Omental fat pad (tissue), 4 donors: ENCODE results near the gene SLC9A9. TPM values are rescaled to one million over a fixed set of nuclear protein-coding genes. Genes with fewer than 3 reads are reported as not detected.

ENCODE experiments used
- ATAC-seq: fragments of 150-250 bp; one replicate; pipeline ENCODE4 v1.9.1; 2016; ENCODE audit warnings: mild to moderate bottlenecking, moderate library complexity; ENCODE audit not compliant: low FRiP score
- DNase-seq: peaks from one replicate; pipeline ENCODE4 v3.0.0-alpha.2; 2019; ENCODE audit warnings: low spot score
- total RNA-seq, 4 donors: library from RNA; depleted of rRNA; stranded (reverse); fragments of >200 nt; gene quantifications; one replicate each; pipeline ENCODE4 v1.1.0, GENCODE V29; 2016
- TF ChIP-seq, protein P1 (sequence below), 3 donors: fragments of 450-650 bp; IDR thresholded peaks; one replicate each; pipeline ENCODE4 v1.5.1; 2016 to 2017; ENCODE audit warnings: antibody characterized with exemption in 3 of 3, mild to moderate bottlenecking in 3 of 3, moderate library complexity in 2 of 3

The SLC9A9 gene
- total RNA-seq, 4 donors from 2014 or later: 15.5 to 39.6 (median 26.9) TPM

DNA sequence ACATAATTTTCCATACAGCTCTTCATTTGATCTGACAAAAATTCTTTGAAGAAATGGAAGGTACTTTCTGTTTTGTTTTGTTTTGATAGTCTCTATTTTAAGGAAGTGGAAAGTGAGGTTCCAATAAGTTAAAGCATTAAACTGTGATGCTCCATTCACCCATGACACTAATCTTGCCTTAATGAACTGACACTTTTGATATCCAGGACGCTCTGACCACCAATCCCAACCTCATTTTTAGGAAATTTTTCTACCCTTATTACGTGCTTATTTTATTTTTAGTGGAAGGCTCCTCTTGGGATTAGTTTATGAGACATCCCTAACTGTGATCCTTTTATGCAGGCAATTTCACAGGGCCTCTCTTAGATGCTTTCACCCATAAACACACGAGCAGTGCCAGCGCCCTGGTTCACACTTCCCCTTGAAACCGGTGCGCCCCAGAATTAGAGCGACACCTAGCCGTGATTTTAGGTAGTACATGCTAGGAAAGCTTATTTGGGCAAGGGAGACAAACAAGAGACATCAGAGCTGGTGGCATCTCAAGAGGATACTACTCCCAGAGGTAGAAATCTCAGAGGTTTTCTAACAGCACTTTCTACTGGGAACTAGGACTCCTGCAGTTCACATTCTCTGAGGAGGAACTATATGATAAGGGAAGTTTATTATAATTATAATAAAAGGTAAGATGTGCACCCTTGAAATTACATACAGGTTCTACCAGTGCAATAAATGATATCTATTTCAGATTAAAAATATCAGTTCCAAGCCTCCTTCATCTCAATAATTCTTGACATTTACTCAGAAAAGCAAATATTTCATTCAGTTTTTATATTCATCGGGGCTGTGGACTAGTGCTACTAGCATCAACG lies 173.9 kb downstream of the SLC9A9 start:
- peak; percentile 82 for ATAC-seq
- TF ChIP-seq, protein P1, sequence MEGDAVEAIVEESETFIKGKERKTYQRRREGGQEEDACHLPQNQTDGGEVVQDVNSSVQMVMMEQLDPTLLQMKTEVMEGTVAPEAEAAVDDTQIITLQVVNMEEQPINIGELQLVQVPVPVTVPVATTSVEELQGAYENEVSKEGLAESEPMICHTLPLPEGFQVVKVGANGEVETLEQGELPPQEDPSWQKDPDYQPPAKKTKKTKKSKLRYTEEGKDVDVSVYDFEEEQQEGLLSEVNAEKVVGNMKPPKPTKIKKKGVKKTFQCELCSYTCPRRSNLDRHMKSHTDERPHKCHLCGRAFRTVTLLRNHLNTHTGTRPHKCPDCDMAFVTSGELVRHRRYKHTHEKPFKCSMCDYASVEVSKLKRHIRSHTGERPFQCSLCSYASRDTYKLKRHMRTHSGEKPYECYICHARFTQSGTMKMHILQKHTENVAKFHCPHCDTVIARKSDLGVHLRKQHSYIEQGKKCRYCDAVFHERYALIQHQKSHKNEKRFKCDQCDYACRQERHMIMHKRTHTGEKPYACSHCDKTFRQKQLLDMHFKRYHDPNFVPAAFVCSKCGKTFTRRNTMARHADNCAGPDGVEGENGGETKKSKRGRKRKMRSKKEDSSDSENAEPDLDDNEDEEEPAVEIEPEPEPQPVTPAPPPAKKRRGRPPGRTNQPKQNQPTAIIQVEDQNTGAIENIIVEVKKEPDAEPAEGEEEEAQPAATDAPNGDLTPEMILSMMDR (IDR thresholded peaks at IDR 0.05): peak in 1 of 3 donors; percentile 75
- peak; percentile 51 for DNase-seq

- no peak for ATAC-seq
- DNase-seq: no peak
- TF ChIP-seq, protein P1 (IDR thresholded peaks at IDR 0.05): no peak
Measured at GRCh38 chr3:143672396-143673165, 175.7 kb downstream of the SLC9A9 start.

GRCh38 chr3:143671626-143672025 lies 176.6 kb downstream of the SLC9A9 start:
- TF ChIP-seq, protein P1 (IDR thresholded peaks at IDR 0.05): no peak
- DNase-seq (no peak), ATAC-seq (no peak)

DNA sequence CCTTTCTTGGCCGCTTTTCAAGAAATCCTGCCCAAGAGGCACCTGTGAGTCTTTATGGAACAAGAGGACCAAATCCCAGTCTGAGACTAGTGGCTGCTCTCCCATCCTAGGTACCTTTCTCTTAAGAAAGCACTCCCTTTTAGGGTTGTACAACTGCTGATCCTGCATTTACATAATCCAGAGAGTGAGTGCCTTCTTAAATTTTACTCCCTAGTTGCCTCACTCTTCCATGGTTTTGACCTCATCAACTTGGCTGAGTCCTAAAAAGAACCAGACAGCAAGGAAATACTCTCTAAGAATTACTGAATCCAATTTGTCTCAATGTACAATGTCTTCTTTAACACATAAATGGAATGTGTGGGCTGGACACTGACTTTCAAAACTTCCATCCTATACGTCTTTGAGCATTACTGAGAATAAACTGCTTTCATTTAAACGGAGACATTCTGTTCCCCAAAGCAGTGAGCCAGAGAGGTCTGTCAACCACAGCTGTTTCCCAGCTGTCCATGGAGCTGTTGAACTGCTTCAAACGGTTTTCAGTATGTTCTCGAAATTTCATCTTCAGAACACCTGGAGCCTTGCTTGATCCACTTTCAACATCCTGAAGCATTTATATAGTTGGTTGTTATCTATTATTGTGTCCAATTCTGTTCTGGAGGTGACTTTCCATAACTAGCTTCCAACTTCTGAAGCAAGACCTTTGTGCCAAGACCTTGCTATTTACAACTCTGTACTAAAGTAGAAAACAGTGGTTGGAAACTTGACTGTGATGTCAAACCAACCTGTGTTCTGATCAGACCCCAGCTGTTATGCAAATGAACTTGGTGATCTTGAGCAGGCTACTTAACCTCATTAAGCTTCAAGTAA lies 179.1 kb downstream of the SLC9A9 start:
- ATAC-seq: no peak

DNA sequence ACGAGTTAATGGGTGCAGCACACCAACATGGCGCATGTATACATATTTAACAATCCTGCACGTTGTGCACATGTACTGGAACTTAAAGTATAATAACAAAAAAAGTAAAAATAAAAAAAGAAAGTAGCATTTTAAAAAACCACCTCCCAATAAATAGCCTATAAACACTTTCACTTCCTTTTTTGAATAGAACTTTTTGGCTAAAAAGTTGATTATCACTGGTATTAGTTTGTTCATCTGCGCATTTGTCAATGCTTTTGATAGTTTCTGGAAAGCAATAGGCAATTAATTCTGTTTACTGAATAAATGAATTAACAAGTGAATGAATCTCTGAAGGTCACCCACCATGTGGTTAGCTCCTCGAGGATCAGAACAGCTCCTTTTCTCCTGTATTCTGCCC lies 179.9 kb downstream of the SLC9A9 start:
- TF ChIP-seq, protein P1 (IDR thresholded peaks at IDR 0.05): no peak
- ATAC-seq (no peak), DNase-seq (no peak)

More for the DNA sequence above, 179.1 kb downstream of the SLC9A9 start:
- no peak for DNase-seq
- TF ChIP-seq, protein P1 (IDR thresholded peaks at IDR 0.05): no peak

GRCh38 chr3:143661677-143662076 lies 186.6 kb downstream of the SLC9A9 start:
- ATAC-seq (no peak), DNase-seq (no peak)
- TF ChIP-seq, protein P1 (IDR thresholded peaks at IDR 0.05): no peak
